Testis (tissue), 3 donors: ENCODE measurements around the gene RPAIN. TPM values are rescaled to one million over a fixed set of nuclear protein-coding genes. Genes with fewer than 3 reads are reported as not detected.
"Not testable (repeated sequence)": the region's sequence is repeated elsewhere in the genome, so short reads cannot be mapped to it uniquely, and the experiment has no call there.

Experiments
- DNase-seq: peaks from one replicate; pipeline ENCODE4 v3.0.0-alpha.2; 2019
- H3K27ac ChIP-seq, 2 donors: fragments of 200-600 bp; sonication (generic); one replicate each; pipeline ENCODE4 v1.5.1; 2019
- H3K27me3 ChIP-seq: fragments of 200-600 bp; sonication (generic); one replicate; pipeline ENCODE4 v1.5.1; 2019
- H3K36me3 ChIP-seq: fragments of 200-600 bp; sonication (generic); one replicate; pipeline ENCODE4 v1.5.1; 2017; ENCODE audit warnings: low read depth; ENCODE audit errors: missing control alignments
- H3K4me1 ChIP-seq: fragments of 200-600 bp; sonication (generic); one replicate; pipeline ENCODE4 v1.5.1; 2019
- H3K4me3 ChIP-seq, 2 donors: fragments of 200-600 bp; sonication (generic); one replicate each; pipeline ENCODE4 v1.5.1; 2017 to 2019
- H3K9me3 ChIP-seq: fragments of 200-600 bp; sonication (generic); one replicate; pipeline ENCODE4 v1.5.1; 2017
- POLR2A ChIP-seq: fragments of 450-650 bp; IDR thresholded peaks from one replicate; pipeline ENCODE4 v1.6.1; 2017; ENCODE audit warnings: antibody characterized with exemption, mild to moderate bottlenecking, moderate library complexity
- WGBS, 2 donors: methylation state at CpG; one replicate each; pipeline ENCODE4 v1.1.5; 2018; 5-methylcytosine and 5-hydroxymethylcytosine counted together
- intact Hi-C: fragments of 100-400 bp; cut with DNase I; formaldehyde crosslinking; loops from one replicate; pipeline ENCODE4 v1.15.1; 2023; ENCODE audit warnings: low total_unique reads
- polyA plus RNA-seq: library from polyadenylated mRNA; stranded (reverse); fragments of 350-450 nt; fragmentation: Illumina TruSeq; extraction: RNeasy Lipid Tissue Mini Kit (QIAGEN cat#74804); gene quantifications from one replicate; pipeline ENCODE4 v1.2.3, GENCODE V29; 2014; ENCODE audit warnings: low read depth, low replicate concordance; ENCODE audit not compliant: insufficient read depth
- total RNA-seq, 2 donors: library from RNA; depleted of rRNA; stranded (reverse); fragments of >200 nt; gene quantifications; one replicate each; pipeline ENCODE4 v1.2.3, GENCODE V29; 2016
- TF ChIP-seq, protein P1 (sequence below), 3 experiments: fragments of 450-650 bp in 2 of 3; fragments of 200-600 bp in 1 of 3; sonication (generic) in 1 of 3; IDR thresholded peaks; one replicate each; pipeline ENCODE4 v1.5.1; 2016 to 2019; ENCODE audit warnings: antibody characterized with exemption in 3 of 3, mild to moderate bottlenecking in 2 of 3, moderate library complexity in 1 of 3

The RPAIN gene
- total and polyA plus RNA-seq, 3 donors from 2014 or later = 35.8 to 60.0 (median 52.1) TPM

- no peak overlapping the region for H3K27ac ChIP-seq
- intact Hi-C loops = no loop called here
- DNase-seq = no peak
- H3K36me3 ChIP-seq = no peaks in the 10 kb centered on the region
- no peaks in the 10 kb centered on the region for H3K9me3 ChIP-seq
- TF ChIP-seq, protein P1, sequence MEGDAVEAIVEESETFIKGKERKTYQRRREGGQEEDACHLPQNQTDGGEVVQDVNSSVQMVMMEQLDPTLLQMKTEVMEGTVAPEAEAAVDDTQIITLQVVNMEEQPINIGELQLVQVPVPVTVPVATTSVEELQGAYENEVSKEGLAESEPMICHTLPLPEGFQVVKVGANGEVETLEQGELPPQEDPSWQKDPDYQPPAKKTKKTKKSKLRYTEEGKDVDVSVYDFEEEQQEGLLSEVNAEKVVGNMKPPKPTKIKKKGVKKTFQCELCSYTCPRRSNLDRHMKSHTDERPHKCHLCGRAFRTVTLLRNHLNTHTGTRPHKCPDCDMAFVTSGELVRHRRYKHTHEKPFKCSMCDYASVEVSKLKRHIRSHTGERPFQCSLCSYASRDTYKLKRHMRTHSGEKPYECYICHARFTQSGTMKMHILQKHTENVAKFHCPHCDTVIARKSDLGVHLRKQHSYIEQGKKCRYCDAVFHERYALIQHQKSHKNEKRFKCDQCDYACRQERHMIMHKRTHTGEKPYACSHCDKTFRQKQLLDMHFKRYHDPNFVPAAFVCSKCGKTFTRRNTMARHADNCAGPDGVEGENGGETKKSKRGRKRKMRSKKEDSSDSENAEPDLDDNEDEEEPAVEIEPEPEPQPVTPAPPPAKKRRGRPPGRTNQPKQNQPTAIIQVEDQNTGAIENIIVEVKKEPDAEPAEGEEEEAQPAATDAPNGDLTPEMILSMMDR (IDR thresholded peaks at IDR 0.05) = no peak
- TF ChIP-seq POLR2A = no peak
- H3K4me1 ChIP-seq = peaks cover 5% of the 10 kb centered on the region
- H3K4me3 ChIP-seq = no peak overlapping the region
- WGBS, 2 donors = 81 to 89% methylated on average over 3 of the region's 3 CpGs
- H3K27me3 ChIP-seq = no peaks in the 10 kb centered on the region
Measured at GRCh38 chr17:5431949-5432556, 12.1 kb downstream of the RPAIN start.

- Histone ChIP-seq H3K4me3 (no peak overlapping the region), H3K9me3 (no peaks in the 10 kb centered on the region), H3K36me3 (no peaks in the 10 kb centered on the region), H3K27ac (no peak overlapping the region), H3K4me1 (peaks cover 13% of the 10 kb centered on the region), H3K27me3 (no peaks in the 10 kb centered on the region)
- peak; percentile 62 for DNase-seq
- TF ChIP-seq POLR2A = no peak
- TF ChIP-seq, protein P1 (IDR thresholded peaks at IDR 0.05) = no peak
- 58 to 66% methylated on average over 2 of the region's 2 CpGs for WGBS, 2 donors
- intact Hi-C loops = no loop called here
Measured at GRCh38 chr17:5434984-5435383, 15.0 kb downstream of the RPAIN start.

GRCh38 chr17:5435781-5436315 is 15.9 kb downstream of the RPAIN start:
- H3K9me3 ChIP-seq, intact Hi-C loops, H3K36me3 ChIP-seq, H3K27ac ChIP-seq, H3K27me3 ChIP-seq, DNase-seq, H3K4me3 ChIP-seq: not testable (repeated sequence)
- WGBS, 2 donors = 86 to 89% methylated on average over 12 of the region's 12 CpGs
- peaks cover 13% of the 10 kb centered on the region for H3K4me1 ChIP-seq

- Histone ChIP-seq H3K4me3 (peak overlapping the region in 1 of 2 donors; percentile 79), H3K27me3 (no peaks in the 10 kb centered on the region), H3K36me3 (no peaks in the 10 kb centered on the region), H3K9me3 (no peaks in the 10 kb centered on the region), H3K27ac (no peak overlapping the region), H3K4me1 (peaks cover 13% of the 10 kb centered on the region)
- no peak for DNase-seq
- 39 to 46% methylated on average over 5 of the region's 5 CpGs for WGBS, 2 donors
- TF ChIP-seq POLR2A = no peak
- TF ChIP-seq, protein P1 (IDR thresholded peaks at IDR 0.05) = no peak
- intact Hi-C loops = no loop called here
Measured at GRCh38 chr17:5437721-5438317, 17.8 kb downstream of the RPAIN start.

- no peak for TF ChIP-seq POLR2A
- TF ChIP-seq, protein P1 (IDR thresholded peaks at IDR 0.05) = peak; percentile 98 to 99 (median 99)
- no peaks in the 10 kb centered on the region for H3K9me3 ChIP-seq
- H3K4me3 ChIP-seq = peak within 1 kb of the TSS; percentile 79 to 96
- H3K36me3 ChIP-seq = no peaks in the 10 kb centered on the region
- DNase-seq = peak; percentile 94
- peaks cover 13% of the 10 kb centered on the region for H3K4me1 ChIP-seq
- 0% methylated on average over 15 to 75 of the region's 75 CpGs for WGBS, 2 donors
- H3K27me3 ChIP-seq = no peaks in the 10 kb centered on the region
- H3K27ac ChIP-seq = peak within 1 kb of the TSS in 1 of 2 donors; percentile 66
- intact Hi-C loops = no loop called here
Measured at GRCh38 chr17:5438716-5439445, 18.9 kb downstream of the RPAIN start, which contains the start of gene C1QBP. TSS of gene C1QBP (minus strand) at chr17:5439155. CDS start at chr17:5439073, 82 bp downstream.
